Glomerular endothelial cell (primary cell): ENCODE data around the gene TLCD3A. TPM values are rescaled to one million over a fixed set of nuclear protein-coding genes. Genes with fewer than 3 reads are reported as not detected.
"Not testable (repeated sequence)": the region's sequence is repeated elsewhere in the genome, so short reads cannot be mapped to it uniquely, and the experiment has no call there.

Experiments
- DNase-seq: peaks from one replicate; pipeline ENCODE4 v3.0.0-alpha.2; 2011; ENCODE audit warnings: low read depth, low spot score; ENCODE audit errors: extremely low read depth
- total RNA-seq: library from RNA; depleted of rRNA; stranded (reverse); fragments of >200 nt; gene quantifications from 2 replicates; pipeline ENCODE4 v1.2.3, GENCODE V29; 2015

TLCD3A gene
- total RNA-seq, 1 donor from 2014 or later: 28.7 TPM

- DNase-seq: no peak
Measured at GRCh38 chr17:746783-747629, 14.6 kb downstream of the TLCD3A start.

GRCh38 chr17:748604-749003 lies 16.2 kb downstream of the TLCD3A start:
- DNase-seq: not testable (repeated sequence)

GRCh38 chr17:749359-749758 lies 17.0 kb downstream of the TLCD3A start:
- not testable (repeated sequence) for DNase-seq

GRCh38 chr17:750431-751037 lies 18.1 kb downstream of the TLCD3A start:
- no peak for DNase-seq

- no peak for DNase-seq
Measured at GRCh38 chr17:751269-752001, 19.0 kb downstream of the TLCD3A start.

GRCh38 chr17:752002-752619 lies 19.7 kb downstream of the TLCD3A start, which contains the start of gene GEMIN4:
TSS of gene GEMIN4 (minus strand) at chr17:752264. CDS start at chr17:752142, 122 bp downstream.
- peak; percentile 41 for DNase-seq

- no peak for DNase-seq
Measured at GRCh38 chr17:752620-753219, 20.3 kb downstream of the TLCD3A start.

GRCh38 chr17:753418-753817 lies 21.0 kb downstream of the TLCD3A start:
- DNase-seq: no peak

GRCh38 chr17:755319-755961 lies 23.0 kb downstream of the TLCD3A start:
- DNase-seq: not testable (repeated sequence)

GRCh38 chr17:756010-756567 lies 23.7 kb downstream of the TLCD3A start:
- DNase-seq: not testable (repeated sequence)

GRCh38 chr17:759964-760363 lies 27.6 kb downstream of the TLCD3A start:
- DNase-seq: no peak

GRCh38 chr17:760371-760770 lies 28.0 kb downstream of the TLCD3A start:
- no peak for DNase-seq

- DNase-seq: no peak
Measured at GRCh38 chr17:767076-767475, 34.7 kb downstream of the TLCD3A start.

GRCh38 chr17:773016-773415 lies 40.6 kb downstream of the TLCD3A start:
- DNase-seq: no peak

GRCh38 chr17:773467-774312 lies 41.3 kb downstream of the TLCD3A start:
- no peak for DNase-seq

- DNase-seq: no peak
Measured at GRCh38 chr17:774313-774584, 41.9 kb downstream of the TLCD3A start.

GRCh38 chr17:778096-778495 lies 45.7 kb downstream of the TLCD3A start:
- DNase-seq: no peak

- peak; percentile 44 for DNase-seq
Measured at GRCh38 chr17:781805-782731, 49.7 kb downstream of the TLCD3A start, which contains the start of the genes GLOD4 and MRM3. TSS of gene GLOD4 (minus strand) at chr17:782280. CDS start at chr17:782255, 25 bp downstream. TSS of gene MRM3 (plus strand) at chr17:782353. CDS start at chr17:782379, 26 bp downstream.
